Common myeloid progenitor, CD34-positive (primary cell): ENCODE results near the gene MRPL58.

ENCODE experiments used
- CTCF ChIA-PET: fragments of 350-600 bp; sonication (Branson Sonifier 250); formaldehyde crosslinking; loops from one replicate; lab custom pipeline; 2021; ENCODE audit warnings: antibody characterized with exemption; lab: Charles Lee
- POLR2A ChIA-PET: fragments of 350-600 bp; sonication (Branson Sonifier 250); formaldehyde crosslinking; loops from one replicate; lab custom pipeline; 2021; ENCODE audit warnings: antibody characterized with exemption; lab: Charles Lee
- DNase-seq, 3 donors: peaks; one replicate each; pipeline versions ENCODE4 v3.0.0 to v3.0.0-alpha.2; 2013
- H3K27ac ChIP-seq, 2 experiments: 1 replicate in 1 of 2; 2 replicates in 1 of 2; pipeline ENCODE4 v1.7.0; 2013; ENCODE audit warnings: inconsistent platforms in 2 of 2, low read length in 2 of 2, mild to moderate bottlenecking in 2 of 2, low read depth in 1 of 2, moderate library complexity in 1 of 2; ENCODE audit not compliant: severe bottlenecking in 2 of 2, insufficient read depth in 1 of 2, poor library complexity in 1 of 2
- H3K27me3 ChIP-seq, 5 experiments: replicated peaks in 2 of 5; 1 replicate in 3 of 5; 2 replicates in 2 of 5; pipeline versions ENCODE4 v1.6.1 to v1.7.0; 2013; ENCODE audit warnings: low read length in 4 of 5, mild to moderate bottlenecking in 2 of 5, moderate library complexity in 2 of 5, inconsistent platforms in 1 of 5; ENCODE audit not compliant: insufficient read depth in 5 of 5, control insufficient read depth in 4 of 5
- H3K36me3 ChIP-seq, 4 experiments: 1 replicate in 2 of 4; 2 replicates in 2 of 4; pipeline versions ENCODE4 v1.6.1 to v1.7.0; 2013; ENCODE audit warnings: low read length in 3 of 4, control low read depth in 1 of 4, mild to moderate bottlenecking in 1 of 4; ENCODE audit not compliant: control insufficient read depth in 4 of 4, insufficient read depth in 4 of 4
- H3K4me1 ChIP-seq, 4 experiments: 1 replicate in 3 of 4; 2 replicates in 1 of 4; pipeline versions ENCODE4 v1.6.1 to v1.7.1; 2013; ENCODE audit warnings: low read length in 3 of 4, mild to moderate bottlenecking in 3 of 4, control low read depth in 1 of 4, inconsistent platforms in 1 of 4, moderate library complexity in 1 of 4; ENCODE audit not compliant: control insufficient read depth in 4 of 4, insufficient read depth in 4 of 4; ENCODE audit errors: control extremely low read depth in 1 of 4
- H3K4me3 ChIP-seq, 7 experiments: 1 replicate in 4 of 7; 2 replicates in 3 of 7; pipeline versions ENCODE4 v1.5.1 to v1.7.0; 2013; ENCODE audit warnings: mild to moderate bottlenecking in 7 of 7, low read length in 6 of 7, moderate library complexity in 6 of 7, inconsistent platforms in 2 of 7, low read depth in 2 of 7, control low read depth in 1 of 7; ENCODE audit not compliant: insufficient read depth in 4 of 7, control insufficient read depth in 1 of 7; ENCODE audit errors: extremely low read depth in 1 of 7
- H3K9me3 ChIP-seq, 5 experiments: 1 replicate in 4 of 5; 2 replicates in 1 of 5; pipeline versions ENCODE4 v1.6.1 to v1.7.1; 2013; ENCODE audit warnings: low read length in 4 of 5, mild to moderate bottlenecking in 2 of 5, inconsistent platforms in 1 of 5, low read depth in 1 of 5, moderate library complexity in 1 of 5; ENCODE audit not compliant: control insufficient read depth in 4 of 5, insufficient read depth in 2 of 5; ENCODE audit errors: control extremely low read depth in 1 of 5
- WGBS: methylation state at CpG from one replicate; pipeline ENCODE4 v1.1.5; 2013; ENCODE audit not compliant: insufficient coverage; 5-methylcytosine and 5-hydroxymethylcytosine counted together

Gene MRPL58

GRCh38 chr17:74995847-74996246, 16.6 kb upstream of the MRPL58 start:
- no peak overlapping the region for H3K4me3 ChIP-seq
- peaks cover 0 to 8% (median 0%) of the 10 kb centered on the region in 5 experiments for H3K27me3 ChIP-seq
- DNase-seq, result no peak
- WGBS, result 95% methylated on average over 4 of the region's 5 CpGs
- ChIA-PET POLR2A (no interaction called here), CTCF (interaction anchor here (2.3 kb wide), 1 partner anchor 34 kb away, joined by 5 read pairs; no protein-coding TSS in a partner anchor)
- no peaks in the 10 kb centered on the region for H3K36me3 ChIP-seq
- H3K9me3 ChIP-seq, result no peaks in the 10 kb centered on the region
- no peaks in the 10 kb centered on the region for H3K4me1 ChIP-seq
- no peak overlapping the region for H3K27ac ChIP-seq

- DNase-seq, result no peak
- 78% methylated on average over 4 of the region's 6 CpGs for WGBS
- H3K27me3 ChIP-seq, result peaks cover 0 to 6% (median 0%) of the 10 kb centered on the region in 5 experiments
- no peak overlapping the region for H3K27ac ChIP-seq
- no peaks in the 10 kb centered on the region for H3K36me3 ChIP-seq
- H3K9me3 ChIP-seq, result no peaks in the 10 kb centered on the region
- CTCF ChIA-PET, result interaction anchor here (0.8 to 3.8 kb wide), 4 partner anchors 10 to 40 kb away, joined by 3 to 26 read pairs (median 6); partner anchors contain the start of gene MRPL58
- peaks cover 2 to 16% (median 3%) of the 10 kb centered on the region in 4 experiments for H3K4me1 ChIP-seq
- H3K4me3 ChIP-seq, result no peak overlapping the region
- POLR2A ChIA-PET, result no interaction called here
These were observed 13.7 kb upstream of the MRPL58 start for GRCh38 chr17:74998783-74999182.

GRCh38 chr17:74999523-74999922, 12.9 kb upstream of the MRPL58 start:
- no peak for DNase-seq
- peaks cover 2 to 16% (median 3%) of the 10 kb centered on the region in 4 experiments for H3K4me1 ChIP-seq
- WGBS, result 90% methylated on average over 4 of the region's 4 CpGs
- peaks cover 0 to 3% (median 0%) of the 10 kb centered on the region in 5 experiments for H3K27me3 ChIP-seq
- POLR2A ChIA-PET, result no interaction called here
- no peaks in the 10 kb centered on the region for H3K9me3 ChIP-seq
- no peak overlapping the region for H3K27ac ChIP-seq
- no peak overlapping the region for H3K4me3 ChIP-seq
- CTCF ChIA-PET, result interaction anchor here (0.7 to 3.8 kb wide), 6 partner anchors 8 to 40 kb away, joined by 3 to 26 read pairs (median 6); partner anchors contain the start of genes CDR2L and MRPL58
- H3K36me3 ChIP-seq, result no peaks in the 10 kb centered on the region

- Histone ChIP-seq H3K27me3 (no peaks in the 10 kb centered on the region), H3K4me3 (no peak overlapping the region), H3K36me3 (no peaks in the 10 kb centered on the region), H3K9me3 (no peaks in the 10 kb centered on the region), H3K27ac (no peak overlapping the region), H3K4me1 (peaks cover 2 to 16% (median 3%) of the 10 kb centered on the region in 4 experiments)
- DNase-seq, result peak in 2 of 3 donors; percentile 57
- WGBS, result 100% methylated on average over 12 of the region's 15 CpGs
- POLR2A ChIA-PET, result no interaction called here
- CTCF ChIA-PET, result interaction anchor here (1.1 to 3.8 kb wide), 5 partner anchors 9 to 41 kb away, joined by 3 to 26 read pairs (median 6); partner anchors contain the start of genes CDR2L and MRPL58
These were observed 10.3 kb upstream of the MRPL58 start for GRCh38 chr17:75001915-75002843.

GRCh38 chr17:75003070-75003956, 9.2 kb upstream of the MRPL58 start:
- Histone ChIP-seq H3K4me1 (peaks cover 2 to 16% (median 3%) of the 10 kb centered on the region in 4 experiments), H3K27me3 (no peaks in the 10 kb centered on the region), H3K9me3 (no peaks in the 10 kb centered on the region), H3K36me3 (no peaks in the 10 kb centered on the region), H3K27ac (no peak overlapping the region), H3K4me3 (no peak overlapping the region)
- DNase-seq, result no peak
- POLR2A ChIA-PET, result interaction anchor here (0.7 kb wide), 1 partner anchor 33 kb away, joined by 3 read pairs; no protein-coding TSS in a partner anchor
- 95% methylated on average over 71 of the region's 76 CpGs for WGBS
- CTCF ChIA-PET, result interaction anchor here (0.9 to 13.0 kb wide), 4 partner anchors 10 to 42 kb away, joined by 3 to 154 read pairs (median 5); no protein-coding TSS in a partner anchor

GRCh38 chr17:75003957-75004355, 8.5 kb upstream of the MRPL58 start:
- CTCF ChIA-PET, result interaction anchor here (0.9 to 13.0 kb wide), 5 partner anchors 9 to 42 kb away, joined by 3 to 154 read pairs (median 4); no protein-coding TSS in a partner anchor
- WGBS, result 95% methylated on average over 19 of the region's 19 CpGs
- no peaks in the 10 kb centered on the region for H3K36me3 ChIP-seq

More at GRCh38 chr17:75003957-75004355, 8.5 kb upstream of the MRPL58 start:
- no peak for DNase-seq
- no peaks in the 10 kb centered on the region for H3K27me3 ChIP-seq
- POLR2A ChIA-PET, result interaction anchor here (0.7 kb wide), 1 partner anchor 32 kb away, joined by 3 read pairs; no protein-coding TSS in a partner anchor
- H3K9me3 ChIP-seq, result no peaks in the 10 kb centered on the region
- H3K27ac ChIP-seq, result no peak overlapping the region
- H3K4me1 ChIP-seq, result peaks cover 2 to 16% (median 3%) of the 10 kb centered on the region in 4 experiments
- no peak overlapping the region for H3K4me3 ChIP-seq
